HEK293T (cell line): ENCODE data around the gene NAIF1.

Source experiments
- CTCF ChIA-PET: fragments of 350-600 bp; formaldehyde crosslinking; extraction: SDS; loops from one replicate; lab custom pipeline; 2021; ENCODE audit warnings: antibody characterized with exemption, inconsistent platforms; lab: Yijun Ruan, JAX
- POLR2A ChIA-PET: fragments of 350-600 bp; formaldehyde crosslinking; extraction: SDS; loops from one replicate; lab custom pipeline; 2020; ENCODE audit warnings: antibody characterized with exemption, inconsistent platforms; lab: Yijun Ruan, JAX
- DNase-seq: peaks from one replicate; pipeline ENCODE4 v3.0.0; 2012; ENCODE audit warnings: mixed read lengths; ENCODE audit errors: extremely low spot score
- ARNT ChIP-seq: fragments of 450-650 bp; IDR thresholded peaks from 2 replicates; pipeline ENCODE4 v1.6.1; 2017; ENCODE audit warnings: mild to moderate bottlenecking
- BHLHE40 ChIP-seq: fragments of 450-650 bp; IDR thresholded peaks from 2 replicates; pipeline ENCODE4 v1.6.1; 2016; ENCODE audit warnings: mild to moderate bottlenecking, moderate library complexity, borderline replicate concordance
- CTBP1 ChIP-seq: fragments of 450-650 bp; IDR thresholded peaks from 2 replicates; pipeline ENCODE4 v1.6.1; 2016; ENCODE audit warnings: borderline replicate concordance
- ELF4 ChIP-seq: fragments of 450-650 bp; IDR thresholded peaks from 2 replicates; pipeline ENCODE4 v1.6.1; 2017; ENCODE audit warnings: antibody characterized with exemption
- FOXA1 ChIP-seq: fragments of 450-650 bp; IDR thresholded peaks from 2 replicates; pipeline ENCODE4 v1.6.1; 2016; ENCODE audit warnings: mild to moderate bottlenecking
- FOXK2 ChIP-seq: fragments of 450-650 bp; IDR thresholded peaks from 2 replicates; pipeline ENCODE4 v1.6.1; 2016; ENCODE audit warnings: mild to moderate bottlenecking
- FOXM1 ChIP-seq: fragments of 450-650 bp; IDR thresholded peaks from 2 replicates; pipeline ENCODE4 v1.6.1; 2017; ENCODE audit warnings: mild to moderate bottlenecking, borderline replicate concordance
- HDGF ChIP-seq: fragments of 450-650 bp; IDR thresholded peaks from 2 replicates; pipeline ENCODE4 v1.6.1; 2017; ENCODE audit warnings: antibody characterized with exemption, borderline replicate concordance
- L3MBTL2 ChIP-seq: fragments of 450-650 bp; conservative IDR thresholded peaks from 2 replicates; pipeline ENCODE4 v1.6.1; 2016; ENCODE audit warnings: mild to moderate bottlenecking
- LEF1 ChIP-seq: fragments of 450-650 bp; IDR thresholded peaks from 2 replicates; pipeline ENCODE4 v1.6.1; 2017; ENCODE audit warnings: mild to moderate bottlenecking, borderline replicate concordance
- NFRKB ChIP-seq: fragments of 450-650 bp; IDR thresholded peaks from 2 replicates; pipeline ENCODE4 v1.6.1; 2016; ENCODE audit warnings: mild to moderate bottlenecking, moderate library complexity
- SP1 ChIP-seq: fragments of 450-650 bp; IDR thresholded peaks from 2 replicates; pipeline ENCODE4 v1.6.1; 2017
- SUZ12 ChIP-seq: fragments of 450-650 bp; IDR thresholded peaks from 2 replicates; pipeline ENCODE4 v1.6.1; 2016; ENCODE audit warnings: mild to moderate bottlenecking
- TARDBP ChIP-seq: fragments of 450-650 bp; IDR thresholded peaks from 2 replicates; pipeline ENCODE4 v1.6.1; 2016
- ZNF384 ChIP-seq: fragments of 450-650 bp; IDR thresholded peaks from 2 replicates; pipeline ENCODE4 v1.6.1; 2016
- TF ChIP-seq, protein P1 (sequence below): fragments of 450-650 bp; IDR thresholded peaks from 2 replicates; pipeline ENCODE4 v1.6.1; 2016

The NAIF1 gene

DNA sequence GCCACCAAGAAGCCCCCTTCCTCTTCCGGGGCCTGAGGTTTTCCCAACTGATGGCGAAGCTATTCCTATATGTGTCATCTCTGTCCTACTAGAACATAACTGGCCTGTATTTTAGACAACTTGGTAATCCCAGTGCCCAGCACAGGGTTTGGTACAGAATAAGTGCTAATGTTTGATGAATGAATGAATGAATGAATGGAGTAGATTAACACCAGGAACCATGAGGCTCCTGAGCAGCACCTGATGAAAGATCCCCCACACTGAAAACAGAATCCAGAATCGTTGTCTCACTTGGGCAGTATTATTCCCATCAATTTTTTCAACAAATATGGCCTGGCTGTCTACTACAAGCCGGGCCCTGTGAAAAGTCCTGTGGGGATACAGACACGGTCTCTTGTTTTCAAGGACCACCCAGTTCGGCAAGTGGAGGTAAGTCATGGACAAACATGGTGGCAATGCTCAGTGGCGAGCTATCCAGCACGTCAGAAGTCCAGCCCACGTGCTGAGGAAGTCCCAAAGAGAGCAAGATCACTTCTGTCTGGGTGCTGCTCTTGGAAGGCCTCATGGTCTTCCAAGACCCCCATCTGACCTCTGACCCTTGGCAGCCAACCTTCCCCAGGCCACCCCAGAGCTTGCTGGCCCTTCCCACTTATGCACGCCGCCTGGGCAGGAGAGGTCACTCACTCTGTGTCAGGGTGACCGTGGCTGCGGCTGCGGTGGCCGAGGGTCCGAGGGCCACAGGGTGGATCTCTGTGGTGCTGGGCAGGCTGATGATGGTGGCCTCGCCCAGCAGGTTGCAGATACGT is 1.0 kb downstream of the NAIF1 start:
- ChIA-PET CTCF (interaction anchor here (1.6 kb wide), 2 partner anchors 9 to 124 kb away, joined by 3 to 4 read pairs; no protein-coding TSS in a partner anchor), POLR2A (interaction anchor here (0.9 to 2.6 kb wide), 3 partner anchors 8 to 33 kb away, joined by 3 to 20 read pairs (median 3); no protein-coding TSS in a partner anchor)
- no peak for TF ChIP-seq ELF4
- no peak for TF ChIP-seq FOXM1
- no peak for TF ChIP-seq FOXA1
- no peak for TF ChIP-seq L3MBTL2
- no peak for TF ChIP-seq SUZ12
- no peak for TF ChIP-seq BHLHE40
- TF ChIP-seq, protein P1, sequence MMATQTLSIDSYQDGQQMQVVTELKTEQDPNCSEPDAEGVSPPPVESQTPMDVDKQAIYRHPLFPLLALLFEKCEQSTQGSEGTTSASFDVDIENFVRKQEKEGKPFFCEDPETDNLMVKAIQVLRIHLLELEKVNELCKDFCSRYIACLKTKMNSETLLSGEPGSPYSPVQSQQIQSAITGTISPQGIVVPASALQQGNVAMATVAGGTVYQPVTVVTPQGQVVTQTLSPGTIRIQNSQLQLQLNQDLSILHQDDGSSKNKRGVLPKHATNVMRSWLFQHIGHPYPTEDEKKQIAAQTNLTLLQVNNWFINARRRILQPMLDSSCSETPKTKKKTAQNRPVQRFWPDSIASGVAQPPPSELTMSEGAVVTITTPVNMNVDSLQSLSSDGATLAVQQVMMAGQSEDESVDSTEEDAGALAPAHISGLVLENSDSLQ: no peak
- TF ChIP-seq NFRKB: no peak
- TF ChIP-seq ARNT: no peak
- TF ChIP-seq CTBP1: no peak
- no peak for TF ChIP-seq HDGF
- TF ChIP-seq ZNF384: no peak
- TF ChIP-seq SP1: no peak
- TF ChIP-seq FOXK2: no peak
- TF ChIP-seq TARDBP: no peak
- TF ChIP-seq LEF1: no peak
- DNase-seq: no peak

DNA sequence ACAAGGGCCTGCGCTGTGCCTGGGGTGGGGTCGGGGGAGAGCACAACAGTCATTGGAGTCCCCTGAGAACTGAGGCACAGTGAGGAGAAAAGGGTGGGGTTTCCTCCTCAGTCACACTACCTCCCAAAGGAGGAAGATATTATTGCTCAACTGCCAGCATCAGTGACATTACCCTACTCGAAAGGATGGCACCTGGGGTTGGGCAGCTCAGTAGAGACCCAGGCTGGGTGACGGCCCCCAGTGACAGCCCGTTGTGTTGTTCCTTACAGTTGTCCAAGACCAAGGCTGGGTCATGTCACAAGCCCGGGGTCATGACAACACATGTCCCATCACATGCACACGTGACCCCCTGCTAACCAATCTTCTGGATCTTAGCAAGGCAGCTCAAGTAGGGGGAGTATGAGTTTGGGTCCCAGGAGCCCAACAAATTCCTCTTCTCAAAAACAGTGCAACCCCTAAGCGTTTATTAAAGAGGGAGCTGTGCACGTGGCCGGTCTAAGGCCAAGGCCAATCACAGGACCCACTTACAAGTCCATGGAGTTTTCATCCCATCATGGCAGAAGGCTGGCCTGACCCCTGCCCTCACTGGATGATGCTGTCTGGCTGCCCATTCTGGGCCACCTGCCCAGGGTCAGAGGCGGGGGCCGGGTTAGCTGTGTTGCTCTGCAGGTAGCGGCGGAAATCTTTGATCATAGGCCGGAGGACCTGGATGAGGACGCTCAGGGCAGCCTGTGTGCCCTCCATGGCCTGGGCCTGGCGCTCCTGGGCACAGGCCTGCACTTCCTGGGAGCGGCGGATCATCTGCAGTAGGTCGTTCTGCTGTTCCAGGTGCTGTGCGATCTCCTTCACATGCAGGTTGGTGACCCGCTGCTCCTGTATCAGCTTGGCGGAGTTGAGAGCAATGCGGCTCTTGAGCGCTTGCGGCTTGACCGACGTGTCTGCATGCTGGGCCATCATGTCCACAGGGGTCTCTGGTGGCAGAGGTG is 4.0 kb downstream of the NAIF1 start:
- ChIA-PET CTCF (no interaction called here), POLR2A (no interaction called here)
- DNase-seq: no peak
- TF ChIP-seq L3MBTL2 (no peak), TARDBP (no peak), HDGF (no peak), ARNT (no peak)

DNA sequence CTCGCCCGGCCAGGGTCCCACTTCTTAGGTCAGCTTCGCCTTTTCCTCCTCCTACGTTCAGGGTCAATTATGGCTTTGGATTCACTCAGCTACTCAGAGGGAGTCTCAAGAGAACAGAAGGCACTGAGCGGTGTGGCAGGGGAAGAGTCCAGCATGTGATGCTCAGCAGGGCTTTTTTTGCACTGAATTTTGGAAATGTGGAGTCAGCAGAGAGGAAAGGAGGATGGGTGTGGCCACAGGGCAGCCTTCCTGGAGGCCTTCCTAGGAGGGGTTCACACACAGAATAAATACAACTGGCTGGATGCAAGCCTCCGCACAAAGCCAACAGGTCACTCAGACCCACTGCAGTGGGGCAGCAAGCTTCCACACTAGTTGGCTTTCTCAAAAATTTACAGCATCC is 4.8 kb downstream of the NAIF1 start:
- ChIA-PET CTCF (interaction anchor here (0.6 kb wide), 2 partner anchors 90 to 328 kb away, joined by 3 read pairs; no protein-coding TSS in a partner anchor), POLR2A (no interaction called here)
- no peak for TF ChIP-seq FOXK2
- TF ChIP-seq LEF1: no peak
- TF ChIP-seq SP1: no peak
- no peak for TF ChIP-seq FOXA1
- TF ChIP-seq ELF4: no peak
- TF ChIP-seq TARDBP: no peak
- no peak for TF ChIP-seq CTBP1
- no peak for TF ChIP-seq BHLHE40
- TF ChIP-seq ZNF384: no peak
- no peak for TF ChIP-seq SUZ12
- no peak for TF ChIP-seq NFRKB
- no peak for TF ChIP-seq FOXM1
- no peak for DNase-seq

DNA sequence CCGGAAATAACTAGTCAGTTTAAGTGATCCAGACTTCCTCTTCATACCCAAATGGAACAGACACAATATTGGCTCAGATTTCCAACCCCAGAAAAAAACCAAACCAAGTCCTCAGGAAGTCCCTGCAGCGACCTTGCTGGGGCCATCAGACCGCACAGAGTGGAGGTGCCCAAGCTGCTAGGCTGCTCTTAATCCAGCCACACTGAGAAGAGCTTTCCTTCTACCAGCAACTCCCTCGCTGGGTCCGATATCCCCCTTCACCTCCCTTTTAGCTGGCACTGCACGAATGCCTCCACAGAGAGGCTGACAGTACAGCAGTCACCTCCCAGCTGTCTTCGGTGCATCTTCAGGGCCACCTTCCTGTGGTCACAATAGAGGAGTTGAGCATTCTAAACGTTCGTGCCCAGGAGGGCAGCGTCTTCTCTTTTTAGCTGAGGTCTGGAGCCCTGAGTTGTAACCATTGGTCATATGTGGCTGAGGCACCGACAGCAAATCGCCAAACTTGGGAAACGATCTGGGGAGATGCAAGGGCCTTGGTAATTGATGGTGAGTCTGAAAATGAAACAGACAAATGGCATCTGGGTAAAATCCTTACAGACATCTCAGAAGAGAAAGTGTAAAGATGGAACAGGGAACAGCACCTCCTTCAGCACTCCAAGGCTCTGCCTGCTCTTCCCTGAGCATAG is 5.7 kb downstream of the NAIF1 start:
- no peak for DNase-seq
- TF ChIP-seq SP1: no peak
- TF ChIP-seq FOXM1: no peak
- no peak for TF ChIP-seq CTBP1
- TF ChIP-seq FOXA1: no peak
- no peak for TF ChIP-seq ZNF384
- ChIA-PET CTCF (interaction anchor here (0.6 kb wide), 1 partner anchor 327 kb away, joined by 3 read pairs; no protein-coding TSS in a partner anchor), POLR2A (no interaction called here)

DNA sequence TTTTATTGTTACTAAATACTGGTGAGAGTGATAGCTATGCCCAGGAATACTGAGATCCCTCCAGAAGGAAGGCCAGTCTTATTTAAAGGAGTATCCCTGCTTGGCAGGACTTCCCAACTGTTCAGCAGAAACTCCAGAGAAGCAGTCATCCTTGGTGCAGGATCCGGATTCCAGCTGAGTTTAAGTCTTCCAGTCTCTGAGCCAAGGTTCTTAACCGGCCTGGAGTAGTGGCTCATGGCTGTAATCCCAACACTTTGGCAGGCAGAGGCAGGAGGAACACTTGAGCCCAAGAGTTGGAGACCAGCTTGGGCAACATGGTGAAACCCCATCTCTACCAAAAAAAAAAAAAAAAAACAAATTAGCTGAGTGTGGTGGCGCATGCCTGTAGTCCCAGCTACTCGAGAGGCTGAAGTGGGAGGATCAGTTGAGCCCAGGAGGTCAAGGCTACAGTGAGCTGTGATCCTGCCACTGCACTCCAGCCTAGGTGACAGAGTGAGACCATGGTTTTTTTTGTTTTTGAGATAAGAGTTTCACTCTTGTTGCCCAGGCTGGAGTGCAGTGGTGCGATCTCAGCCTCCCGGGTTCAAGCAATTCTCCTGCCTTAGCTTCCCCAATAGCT is 7.6 kb downstream of the NAIF1 start:
- TF ChIP-seq SP1 (no peak), FOXM1 (no peak), FOXK2 (no peak), SUZ12 (no peak), HDGF (no peak)
- TF ChIP-seq, protein P1: no peak
- no peak for DNase-seq
- POLR2A ChIA-PET: no interaction called here
- CTCF ChIA-PET: interaction anchor here (0.7 kb wide), 1 partner anchor 21 kb away, joined by 5 read pairs; no protein-coding TSS in a partner anchor
